ENCODE data around the gene RAPGEF4.
A peak's percentile ranks its signal among the peaks of the same experiment; 100 is the strongest.

The RAPGEF4 gene

DNA sequence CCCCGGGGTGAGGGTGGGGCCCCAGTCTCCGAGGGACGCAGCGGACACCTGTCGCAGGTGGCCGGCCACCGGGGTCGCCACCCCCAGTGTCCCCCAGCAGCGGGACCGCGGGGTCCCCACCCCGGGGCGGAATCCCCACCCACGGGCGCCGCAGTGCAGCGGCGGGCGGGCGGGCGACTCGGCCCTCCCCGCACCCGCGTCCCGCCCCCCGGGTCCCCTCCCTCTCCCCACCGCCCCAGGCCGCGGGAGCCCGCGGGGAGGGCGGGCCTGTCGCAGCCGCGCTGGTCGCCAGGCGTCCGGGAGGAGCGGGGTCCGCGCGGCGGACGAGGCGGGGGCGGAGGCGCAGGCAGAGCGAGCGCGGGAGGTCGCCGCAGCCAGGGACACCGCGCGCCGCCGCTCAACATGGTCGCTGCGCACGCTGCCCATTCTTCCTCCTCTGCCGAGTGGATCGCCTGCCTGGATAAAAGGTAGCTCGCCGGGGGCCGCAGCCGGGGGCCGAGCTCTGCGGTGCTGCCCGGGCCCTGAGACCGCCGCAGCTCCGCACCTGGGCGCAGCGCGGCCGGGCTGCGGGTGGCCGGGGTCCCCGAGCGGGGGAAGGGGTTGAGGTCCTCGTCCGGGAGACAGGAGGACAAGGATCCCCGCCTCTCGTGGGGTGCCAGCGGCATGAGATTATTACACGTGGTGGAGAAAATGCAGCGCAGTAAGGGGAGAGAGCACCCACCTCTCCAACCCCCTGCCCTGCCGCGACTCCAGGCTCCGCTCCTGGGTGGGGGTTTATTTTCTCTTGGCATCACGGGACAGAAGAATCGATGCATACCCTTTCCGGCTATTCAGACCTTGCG is at the start of gene RAPGEF4:
Gene RAPGEF4, plus strand, starts transcription at position 264 of the 842 bp plus-strand sequence. Its CDS starts 139 bp downstream, at position 403.
- peak; percentile 66 for DNase-seq (ENCODE audit: low spot score)

DNA sequence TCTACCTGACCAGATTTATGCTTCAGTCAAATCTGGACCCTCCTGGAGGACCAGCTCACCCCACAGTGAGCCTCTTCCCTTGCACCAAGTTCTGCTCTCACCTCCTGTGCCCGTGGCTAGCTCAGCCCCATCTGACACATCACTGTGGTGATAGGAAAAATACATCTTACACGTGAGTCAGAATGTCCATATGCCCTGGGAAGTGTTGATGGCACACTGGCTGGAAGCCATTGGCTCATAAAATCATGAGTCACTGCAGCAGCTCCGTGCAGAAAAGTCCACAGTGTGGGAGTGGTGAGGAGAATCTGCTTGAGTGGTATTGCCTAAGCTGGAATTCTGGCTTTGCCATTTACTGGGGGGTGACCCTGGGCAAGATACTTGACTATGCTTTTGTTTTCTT is 42.6 kb upstream of the RAPGEF4 start:
- peak; percentile 89 for DNase-seq (ENCODE audit: low spot score)

DNA sequence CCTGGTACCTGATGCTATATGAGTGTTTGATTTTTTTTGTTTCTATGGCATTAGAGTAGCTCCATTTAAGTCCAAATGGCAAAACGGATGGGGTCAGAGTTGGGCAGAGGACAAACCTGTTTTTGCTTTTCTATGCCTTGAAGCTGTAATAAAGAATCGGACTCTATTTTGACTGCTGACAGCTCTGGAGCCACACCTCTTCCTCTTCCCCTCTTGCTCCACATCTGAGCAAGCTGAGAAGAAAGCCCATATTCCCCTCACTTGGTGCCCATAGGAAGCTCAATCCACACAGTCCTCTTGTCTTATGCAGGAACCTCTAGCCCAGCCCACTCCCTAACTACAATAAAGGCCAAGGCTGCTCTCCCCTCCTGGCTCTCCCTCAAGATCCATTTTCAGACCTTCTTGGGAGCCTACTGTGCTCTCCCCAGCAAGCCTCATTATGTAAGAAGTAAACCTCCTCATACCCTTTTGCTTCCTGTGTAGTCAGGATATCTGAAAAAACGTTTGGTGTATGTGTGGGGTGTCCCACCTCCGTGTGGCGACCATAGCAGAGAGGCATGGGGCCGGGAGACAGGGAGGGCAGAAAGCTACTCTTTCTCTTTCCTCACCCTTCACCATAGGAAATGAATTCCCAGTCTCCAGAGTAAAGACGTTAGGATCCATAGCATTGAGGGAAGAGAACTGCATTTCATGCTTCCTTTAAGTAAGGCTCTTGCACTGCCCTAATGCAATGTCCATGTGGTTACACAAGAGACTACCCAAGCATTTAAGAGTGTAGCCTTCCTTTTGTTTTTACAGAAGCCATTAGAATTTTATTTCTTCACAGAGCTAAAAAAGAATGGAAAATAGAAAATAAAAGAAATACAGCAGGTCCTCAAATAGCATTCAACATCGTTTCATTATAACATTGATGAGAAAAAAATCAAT is 41.9 kb upstream of the RAPGEF4 start:
- no peak for DNase-seq (ENCODE audit: low spot score)

DNA sequence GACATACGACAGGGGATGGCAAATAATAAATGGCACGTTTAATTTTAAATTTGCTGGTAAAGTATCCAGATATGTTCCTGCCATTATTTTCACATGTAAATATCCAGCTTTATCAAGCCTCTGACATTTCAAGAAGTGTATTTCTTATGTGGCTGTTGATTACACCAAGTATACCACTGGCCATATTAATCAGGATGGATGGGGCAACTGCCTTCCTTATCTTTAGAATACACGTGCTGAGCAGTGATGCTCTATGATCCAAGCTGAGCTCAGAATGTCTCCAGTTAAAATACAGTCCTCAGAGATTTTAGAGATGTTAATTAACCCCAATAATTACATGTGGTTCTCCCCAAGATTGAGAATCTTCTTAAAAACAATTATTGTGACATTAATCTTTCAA is 38.3 kb upstream of the RAPGEF4 start:
- no peak for DNase-seq (ENCODE audit: low spot score)

DNA sequence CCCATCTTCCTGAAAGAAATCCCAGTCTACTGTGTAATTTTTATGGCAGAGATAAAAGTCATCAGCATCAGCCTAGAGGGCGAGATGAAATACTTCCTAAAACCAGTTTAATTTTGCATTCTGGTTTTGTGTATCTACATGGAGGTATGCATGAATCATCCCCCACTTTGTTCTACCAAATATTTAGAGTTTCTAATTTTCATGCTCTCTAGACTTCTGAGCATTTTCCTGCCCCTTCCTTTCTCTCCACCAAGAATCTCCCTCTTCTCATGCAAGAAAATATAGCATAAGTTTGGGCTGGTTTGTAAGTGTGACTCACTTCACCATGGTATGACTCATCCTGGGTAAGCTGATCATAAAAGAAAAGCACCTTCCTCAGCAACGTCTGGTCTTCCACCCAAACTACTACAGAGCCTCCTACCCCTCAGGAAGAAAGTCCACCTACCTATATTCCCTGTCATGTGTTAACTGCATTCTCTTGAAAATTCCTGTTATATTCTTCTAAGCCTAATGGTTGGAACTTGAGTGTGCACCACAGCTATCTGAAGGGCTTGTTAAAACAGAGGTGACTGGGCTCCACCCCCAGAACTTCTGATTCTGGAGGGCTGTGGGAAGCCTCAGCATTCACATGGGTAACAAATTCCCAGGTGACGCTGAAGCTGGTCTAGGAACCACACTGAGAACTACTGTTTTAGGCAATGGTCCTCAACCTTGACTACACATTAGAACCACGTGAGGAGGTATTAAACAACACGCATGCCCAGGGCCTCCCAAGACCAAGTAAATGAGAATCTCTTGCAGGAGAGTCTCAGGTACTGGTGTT is 37.4 kb upstream of the RAPGEF4 start:
- peak; percentile 59 for DNase-seq (ENCODE audit: low spot score)

DNA sequence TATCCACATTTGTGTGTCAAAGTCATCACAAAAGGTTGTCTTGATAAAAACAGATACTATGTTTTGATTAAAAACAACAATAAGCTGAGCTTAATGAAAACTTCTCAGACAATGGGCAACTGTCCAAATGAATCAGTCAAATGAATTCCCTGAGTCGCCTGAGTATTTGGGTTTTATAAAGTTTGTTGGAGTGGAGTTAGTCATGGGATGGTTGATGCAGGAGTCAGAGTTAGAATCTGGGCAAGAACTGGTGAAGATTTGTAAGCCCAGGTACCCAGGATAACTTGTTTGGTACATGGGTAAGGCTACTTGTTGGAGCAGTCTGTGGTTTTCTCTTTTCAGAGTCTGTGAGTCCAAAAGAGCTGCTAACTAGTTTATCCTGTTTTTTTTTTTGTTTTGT is 34.4 kb upstream of the RAPGEF4 start:
- peak; percentile 81 for DNase-seq (ENCODE audit: low spot score)

DNA sequence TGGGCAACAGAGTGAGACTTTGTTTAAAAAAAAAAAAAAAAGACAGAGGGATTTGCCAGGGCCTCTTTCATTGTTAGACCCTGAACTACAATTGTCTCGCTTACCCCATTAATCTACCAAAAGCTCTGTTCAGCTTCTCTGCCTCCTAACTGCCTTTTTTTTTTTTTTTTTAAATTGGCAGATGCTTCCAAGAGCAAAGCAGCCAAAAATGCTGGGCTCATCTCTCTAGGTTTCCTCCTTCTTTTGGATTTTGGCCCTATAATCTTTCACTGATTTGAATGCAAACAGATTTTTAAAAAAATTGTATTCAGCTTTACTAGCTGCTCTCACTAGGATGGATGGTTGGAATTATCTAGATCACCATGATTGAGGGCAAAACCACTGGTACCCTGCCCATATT is 33.2 kb upstream of the RAPGEF4 start:
- DNase-seq (ENCODE audit: low spot score) = no peak

DNA sequence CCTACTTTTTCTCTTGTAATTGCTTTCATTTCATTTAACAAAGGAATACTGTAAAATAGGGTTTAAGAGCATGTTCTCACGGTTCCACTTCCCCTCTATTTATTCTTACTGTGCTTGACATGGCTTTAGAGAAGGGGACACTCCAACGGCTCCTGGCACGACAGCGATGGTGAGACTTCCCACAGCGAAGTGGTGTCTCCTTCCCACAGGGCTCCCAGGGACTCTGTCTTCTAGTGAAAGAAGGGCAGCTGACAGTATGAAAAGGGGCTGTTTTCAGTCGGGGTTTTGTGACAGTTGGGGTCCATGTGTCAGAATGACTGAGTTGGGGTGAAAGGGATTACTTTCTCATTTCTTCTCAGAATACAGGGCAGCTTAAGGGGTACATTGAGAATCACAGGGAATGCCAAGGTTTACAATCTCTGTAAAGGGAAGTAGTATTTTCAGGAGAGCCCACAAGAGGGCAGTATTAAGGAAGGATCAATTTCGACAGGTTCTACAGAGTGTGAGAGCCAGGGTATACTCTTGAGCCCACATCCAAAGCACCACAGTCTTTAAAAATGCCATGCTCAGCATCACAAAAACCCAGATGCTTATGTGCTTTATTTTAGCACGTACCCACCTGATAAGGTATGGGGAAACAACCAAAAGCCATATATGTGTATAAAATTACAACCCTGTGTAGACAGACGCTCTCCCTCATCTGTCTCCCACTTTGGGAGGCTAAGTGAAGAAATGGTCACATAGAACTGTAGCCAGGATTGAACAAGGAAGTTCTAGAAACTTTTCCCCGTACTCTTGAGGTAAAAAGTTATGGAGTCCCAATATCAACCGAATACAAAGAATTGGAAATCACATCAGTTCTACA is 31.3 kb upstream of the RAPGEF4 start:
- DNase-seq (ENCODE audit: low spot score) = peak; percentile 38

DNA sequence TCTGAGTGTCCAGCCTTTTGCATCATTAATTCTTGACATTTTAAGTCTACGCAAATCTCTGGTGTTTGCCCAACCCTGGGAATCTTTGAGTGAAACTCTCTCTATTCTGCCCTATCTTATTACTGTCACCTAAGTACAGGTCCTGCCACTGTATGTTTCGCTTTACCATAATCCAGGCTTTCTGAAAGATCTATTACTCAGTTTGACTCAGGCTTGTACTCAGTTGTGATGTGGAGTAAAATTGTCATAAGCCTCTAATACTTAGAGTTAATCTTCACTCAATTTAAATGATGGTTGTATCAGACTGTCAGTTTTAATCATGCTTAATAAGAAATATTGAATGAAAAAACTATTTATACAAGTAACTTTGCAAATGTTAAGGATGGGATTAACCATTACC is 30.3 kb upstream of the RAPGEF4 start:
- no peak for DNase-seq (ENCODE audit: low spot score)

DNA sequence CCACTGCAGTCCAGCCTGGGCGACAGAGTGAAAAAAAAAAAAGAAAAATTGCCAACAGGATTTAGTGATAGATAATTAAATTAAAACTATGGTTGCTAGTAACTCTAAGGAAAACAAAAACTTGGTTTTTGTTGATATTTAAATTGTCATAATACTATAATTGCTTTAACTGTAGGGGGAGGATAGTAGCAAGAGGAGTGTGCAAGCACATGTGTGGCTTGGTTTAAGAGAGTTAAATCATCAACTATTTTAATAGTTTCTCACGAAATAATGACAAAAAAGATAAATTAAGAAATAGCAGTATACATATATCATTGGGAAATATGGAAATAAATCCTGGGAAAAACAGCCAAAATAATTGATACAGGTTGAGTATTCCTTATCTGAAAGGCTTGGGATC is 27.4 kb upstream of the RAPGEF4 start:
- no peak for DNase-seq (ENCODE audit: low spot score)

DNA sequence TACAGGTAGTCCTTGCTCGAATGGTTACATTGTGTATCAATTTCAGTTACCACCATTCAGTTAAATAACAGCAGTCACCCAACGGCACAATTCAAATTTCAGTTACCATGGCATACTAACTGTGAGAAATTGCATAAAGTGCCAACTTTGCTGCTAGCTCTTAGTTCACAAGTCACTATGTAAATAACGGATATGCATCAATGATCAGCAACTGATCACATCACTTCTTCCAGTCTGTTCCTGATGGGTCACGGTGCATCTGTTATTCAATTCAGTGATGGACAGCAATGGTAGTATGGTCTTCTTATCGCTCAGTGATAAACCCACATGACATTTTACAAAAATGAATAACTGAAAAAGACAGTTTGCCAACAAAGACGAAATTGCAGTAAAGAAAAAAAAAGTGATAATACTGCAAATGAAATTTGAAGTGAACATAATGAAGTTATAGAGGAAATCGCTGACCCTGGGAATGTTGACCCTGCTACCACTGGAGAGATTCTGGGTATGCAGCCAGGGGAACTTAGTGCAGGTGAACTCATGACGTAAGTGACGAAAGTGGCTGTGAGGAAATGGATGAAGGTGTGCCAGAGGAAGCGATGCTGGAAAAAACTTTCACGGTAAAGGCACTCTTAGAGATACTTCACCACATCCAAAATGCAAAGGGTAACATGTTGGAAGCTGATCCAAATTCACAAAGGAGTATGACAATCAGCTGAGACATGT is 25.9 kb upstream of the RAPGEF4 start:
- no peak for DNase-seq (ENCODE audit: low spot score)

DNA sequence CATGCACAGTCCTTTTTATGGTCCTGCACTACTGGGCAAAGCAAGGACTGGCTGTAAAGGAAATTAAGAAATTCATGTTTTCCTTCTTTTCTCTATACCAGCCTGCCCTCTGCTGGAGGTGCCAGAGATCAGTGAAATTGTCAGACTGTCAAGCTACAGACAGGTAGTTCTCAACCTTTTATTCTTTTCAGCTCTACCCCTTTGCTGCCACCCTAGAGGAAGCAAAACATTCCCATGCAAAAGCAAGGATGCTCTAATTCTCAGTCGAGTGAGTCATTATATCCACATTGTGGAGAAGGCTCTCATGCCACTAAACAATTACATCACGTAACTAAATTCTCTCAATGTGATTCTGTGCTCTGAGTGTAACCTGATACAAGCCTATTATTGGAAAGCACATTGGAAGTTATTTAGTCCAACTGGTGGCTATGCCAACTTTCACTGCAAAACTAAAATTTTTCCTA is 25.0 kb upstream of the RAPGEF4 start:
- DNase-seq (ENCODE audit: low spot score) = peak; percentile 83

DNA sequence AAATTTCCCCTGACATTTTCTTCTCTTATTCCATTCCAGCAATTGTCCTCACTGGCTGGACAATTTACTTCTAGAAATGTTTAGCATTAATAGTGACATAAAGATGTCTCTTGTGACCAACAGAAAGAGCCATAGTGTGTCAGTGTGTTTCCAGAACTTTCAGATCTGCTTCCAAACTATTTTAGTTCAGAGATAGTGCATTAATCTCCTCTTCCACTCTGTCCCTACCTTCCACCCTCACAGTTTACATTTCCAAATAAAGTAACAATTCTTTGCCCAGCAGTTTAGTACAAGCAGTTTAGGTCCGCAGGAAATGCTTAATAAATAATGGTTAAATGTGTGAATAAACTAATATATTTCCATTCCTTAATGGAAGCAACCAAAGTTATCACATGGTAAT is 24.5 kb upstream of the RAPGEF4 start:
- no peak for DNase-seq (ENCODE audit: low spot score)

DNA sequence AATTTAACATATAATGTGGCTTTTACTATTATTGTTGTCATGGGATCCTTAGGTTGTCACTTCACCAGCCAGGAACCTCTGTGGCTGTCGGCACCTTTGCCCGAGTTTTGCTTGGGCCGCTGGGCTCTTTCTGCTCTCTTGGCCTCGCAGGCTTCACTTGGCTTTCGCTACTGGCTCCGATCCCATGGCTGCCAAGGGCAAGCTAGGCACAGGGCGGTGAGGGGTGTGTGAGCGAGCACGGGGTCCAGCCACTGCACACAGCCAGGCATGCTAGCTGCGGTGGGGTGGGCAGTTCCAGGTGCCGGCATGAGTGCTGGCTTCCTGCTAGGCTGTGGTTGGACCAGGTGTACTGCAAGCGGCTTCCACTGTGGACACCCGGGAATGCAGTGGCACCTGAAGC is 23.4 kb upstream of the RAPGEF4 start:
- DNase-seq (ENCODE audit: low spot score) = no peak

DNA sequence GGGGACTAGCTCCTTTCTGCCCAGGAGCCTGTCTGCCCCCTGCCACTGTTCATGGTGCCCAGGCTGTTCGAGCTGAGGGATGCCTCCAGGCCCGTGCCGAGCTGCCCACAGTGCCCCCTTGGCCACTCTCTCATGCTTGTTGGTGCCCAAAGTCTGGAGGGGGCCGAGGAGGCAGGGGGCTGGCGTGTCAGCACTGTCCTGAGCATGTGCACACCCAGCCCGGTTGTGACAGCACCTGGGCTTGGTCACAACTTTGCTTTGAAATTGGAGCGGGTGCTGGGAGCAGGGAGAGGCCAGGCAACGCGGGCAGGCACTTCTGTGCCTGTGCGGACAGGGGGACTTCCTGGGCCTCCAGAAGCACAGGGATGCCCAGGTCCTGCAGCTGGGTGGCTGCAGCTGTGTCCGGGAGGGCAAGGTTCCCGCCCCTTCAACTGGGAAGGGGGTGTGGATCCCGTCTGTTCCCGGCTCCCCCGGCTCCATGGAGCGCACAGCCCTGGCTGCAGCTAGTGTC is 22.2 kb upstream of the RAPGEF4 start:
- no peak for DNase-seq (ENCODE audit: low spot score)

DNA sequence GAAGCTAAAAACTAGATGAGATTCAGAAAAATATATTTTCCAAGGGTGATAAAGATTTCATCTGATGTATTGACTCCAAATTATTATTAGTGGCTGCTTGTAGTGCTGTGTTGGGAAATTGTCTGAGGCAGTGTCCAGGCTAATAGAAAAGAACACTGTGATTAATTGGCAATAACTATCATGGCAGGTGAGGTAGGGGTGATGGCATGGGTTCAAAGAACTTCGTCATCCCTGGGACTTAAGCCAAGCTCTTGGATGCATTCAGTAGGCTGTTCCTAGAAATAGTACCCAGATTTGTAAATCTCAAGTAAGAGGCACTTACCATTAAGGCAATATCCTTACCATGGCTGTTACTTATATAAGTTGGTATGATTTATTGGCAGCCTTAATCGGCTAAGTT is 13.2 kb upstream of the RAPGEF4 start:
- no peak for DNase-seq (ENCODE audit: low spot score)

DNA sequence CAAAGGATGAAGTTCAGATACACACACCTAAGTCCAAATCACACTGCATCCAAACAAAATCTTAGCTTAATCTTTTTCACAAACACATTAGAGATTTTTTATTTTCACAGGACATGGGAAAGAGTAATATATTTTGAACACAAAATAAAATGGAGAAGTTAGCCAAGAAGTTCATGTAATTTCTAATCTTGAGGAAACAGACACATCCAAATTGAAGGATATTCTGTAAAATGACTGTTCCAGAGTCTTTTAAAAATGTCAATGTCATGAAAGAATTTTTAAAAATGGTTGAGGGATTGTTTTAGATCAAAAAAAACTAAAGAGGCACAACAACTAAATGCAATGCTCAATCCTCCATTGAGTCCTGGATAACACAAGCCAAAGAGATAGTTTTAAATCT is 12.4 kb upstream of the RAPGEF4 start:
- no peak for DNase-seq (ENCODE audit: low spot score)

DNA sequence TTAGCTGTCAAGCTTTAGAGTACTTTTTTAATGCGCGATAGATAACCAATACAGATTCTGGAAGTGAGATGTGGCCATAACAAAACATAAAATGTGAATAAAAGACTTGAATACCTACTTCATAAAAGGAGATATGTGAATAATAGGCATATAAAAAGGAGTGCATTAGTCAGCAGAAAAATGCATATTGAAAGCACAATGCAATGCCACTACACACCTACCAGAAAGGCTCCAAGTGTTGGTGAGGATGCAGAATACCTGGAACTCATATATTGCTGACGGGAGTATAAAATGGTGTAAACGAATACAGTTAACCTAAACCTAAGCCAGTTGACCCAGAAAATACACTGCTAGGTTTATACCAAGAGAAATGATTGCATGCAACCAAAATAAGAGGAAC is 10.9 kb upstream of the RAPGEF4 start:
- no peak for DNase-seq (ENCODE audit: low spot score)

DNA sequence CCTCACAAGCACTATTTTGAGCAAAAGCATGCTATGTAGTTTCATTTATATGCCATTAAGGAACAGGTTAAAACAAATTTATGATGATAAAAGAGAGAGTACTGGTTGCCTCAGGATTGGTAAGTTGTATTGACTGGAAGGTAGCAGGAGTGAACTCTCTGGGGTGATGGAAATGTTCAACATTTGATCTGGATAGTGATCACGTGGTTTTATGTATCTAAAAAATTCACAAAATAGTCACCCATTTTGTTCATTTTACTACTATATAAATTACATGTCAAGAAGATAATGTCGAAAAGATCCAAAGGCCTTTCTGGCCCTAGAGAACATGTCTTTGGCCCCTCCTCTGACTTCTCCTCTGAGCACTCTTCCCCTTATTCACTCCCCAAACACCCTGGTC is 10.4 kb upstream of the RAPGEF4 start:
- DNase-seq (ENCODE audit: low spot score) = no peak

DNA sequence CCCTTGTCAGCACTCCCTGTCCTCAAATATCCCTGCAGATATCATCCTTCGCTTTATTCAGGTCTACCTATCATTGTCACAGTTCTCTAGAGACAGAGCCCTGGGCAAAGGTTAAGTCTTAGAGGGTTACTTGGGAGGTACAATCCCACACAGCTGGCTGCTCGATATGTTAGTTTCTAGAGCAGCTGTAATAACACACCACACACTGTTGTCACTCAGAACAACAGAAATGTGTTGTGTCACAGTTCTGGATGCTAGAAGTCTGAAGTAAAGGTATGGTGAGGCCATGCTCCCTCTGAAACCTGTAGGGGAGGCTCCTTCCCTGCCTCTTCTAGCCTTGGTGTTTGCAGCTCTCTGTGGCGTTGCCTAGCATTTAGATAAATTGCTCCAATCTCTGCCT is 9.9 kb upstream of the RAPGEF4 start:
- DNase-seq (ENCODE audit: low spot score) = no peak
